COLO668 (cell line): ENCODE measurements around the gene IFT22.
"Not testable (repeated sequence)": the region's sequence is repeated elsewhere in the genome, so short reads cannot be mapped to it uniquely, and the experiment has no call there.

Experiments used
- DNase-seq: peaks from one replicate; lab custom pipeline; 2025; ENCODE audit not compliant: unreplicated experiment; lab: John Stamatoyannopoulos, UW

IFT22 gene

DNA sequence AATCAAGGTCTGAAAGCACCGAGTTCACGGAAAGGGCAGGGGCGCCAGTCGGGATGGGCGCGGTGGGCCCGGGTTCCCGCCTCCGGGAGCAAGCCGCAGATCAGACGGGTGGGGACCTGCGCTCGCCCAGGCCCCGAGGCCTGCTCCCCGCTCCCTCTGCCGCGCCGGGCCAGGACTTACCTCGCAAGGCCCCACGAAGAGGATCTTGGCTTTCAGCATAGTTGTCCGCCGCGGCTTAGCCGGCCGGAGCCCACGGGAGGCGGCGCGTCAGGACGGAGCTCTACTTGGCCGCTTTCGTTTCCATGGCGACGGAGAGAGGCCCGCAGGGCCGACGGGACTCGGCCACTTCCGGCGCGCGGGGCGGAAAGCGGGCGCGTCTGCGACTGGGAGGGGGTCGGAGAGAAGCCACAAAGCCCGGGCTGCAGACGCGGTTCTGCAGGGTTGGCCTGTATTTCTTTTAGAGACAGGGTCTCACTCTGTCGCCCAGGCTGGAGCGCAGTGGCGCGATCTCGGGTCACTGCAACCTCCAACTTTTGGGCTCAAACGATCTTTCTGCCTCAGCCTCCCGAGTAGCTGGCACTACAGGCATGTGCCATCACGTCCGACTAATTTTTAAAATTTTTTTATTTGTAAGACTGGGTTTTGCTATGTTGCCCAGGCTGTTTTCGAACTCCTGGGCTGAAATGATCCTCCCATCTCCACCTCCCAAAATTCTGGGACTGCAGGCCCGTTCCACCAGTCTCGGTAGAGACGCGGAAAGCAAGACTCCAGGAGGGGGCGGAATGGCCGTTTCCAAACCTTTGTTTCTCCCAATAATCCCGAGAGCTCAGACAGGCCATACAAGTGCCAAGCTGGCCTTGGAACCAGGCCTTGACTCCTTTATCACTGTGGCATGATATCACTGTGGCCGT is at the start of gene IFT22:
TSS of gene IFT22 (minus strand) at position 322 of the 911 bp plus-strand sequence. CDS start at position 219, 103 bp downstream.
- DNase-seq = peak; percentile 94

GRCh38 chr7:101370836-101371235 is 49.2 kb upstream of the IFT22 start:
- DNase-seq = no peak

DNA sequence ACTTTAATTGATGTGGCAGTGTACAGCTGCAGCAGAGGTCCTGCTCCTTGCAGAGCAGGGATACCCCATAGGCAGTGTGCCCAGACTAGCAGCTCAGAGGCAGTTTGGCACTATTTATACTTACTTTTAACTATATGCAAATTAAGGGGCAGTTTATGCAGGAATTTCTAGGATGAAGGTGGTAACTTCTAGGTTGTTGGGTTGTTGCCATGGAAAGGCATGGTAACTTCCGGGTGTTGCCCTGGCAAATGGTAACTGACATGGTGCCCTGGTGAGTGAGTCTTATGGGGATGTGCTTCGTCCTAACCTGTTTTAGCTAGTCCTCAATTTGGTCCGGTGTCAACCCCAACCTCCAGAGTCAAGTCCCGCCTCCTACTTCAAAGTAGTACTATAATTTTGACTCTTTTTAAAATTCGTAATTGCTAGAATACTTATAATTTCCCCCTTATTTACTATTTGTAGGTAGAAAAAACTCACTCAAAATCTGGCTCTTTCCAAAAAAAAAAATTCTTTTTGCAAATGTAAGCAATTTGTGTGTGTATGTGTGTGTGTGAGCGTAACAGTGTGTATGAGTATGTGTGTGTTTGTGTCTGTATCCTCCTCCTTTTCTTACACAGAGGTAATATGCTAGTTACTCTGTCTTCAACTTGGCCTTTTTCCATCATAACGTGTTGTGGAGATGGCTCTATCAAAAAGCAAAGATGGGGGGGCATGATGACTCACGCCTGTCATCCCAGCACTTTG is 47.0 kb upstream of the IFT22 start:
- DNase-seq = no peak

GRCh38 chr7:101367676-101368075 is 46.1 kb upstream of the IFT22 start:
- DNase-seq = no peak

DNA sequence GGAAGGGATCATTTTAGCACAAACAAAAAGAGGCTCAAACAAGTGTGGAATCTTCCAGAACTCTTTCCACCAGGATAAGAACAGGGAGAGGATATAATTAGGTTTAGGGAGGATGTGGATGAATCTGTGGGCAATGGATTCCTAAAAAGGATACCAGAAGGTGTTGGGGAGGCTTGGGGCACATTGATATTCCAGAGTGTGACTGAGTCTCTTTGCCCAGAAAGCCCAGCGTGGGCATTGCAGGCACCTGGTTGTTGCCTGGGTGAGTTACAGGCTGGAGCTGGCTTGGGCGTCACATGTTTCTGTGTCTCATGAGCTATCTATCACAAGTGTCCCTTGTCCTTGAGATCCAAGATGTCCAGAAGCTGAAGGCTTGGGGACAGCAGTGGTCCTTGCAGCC is 44.3 kb upstream of the IFT22 start:
- no peak for DNase-seq

DNA sequence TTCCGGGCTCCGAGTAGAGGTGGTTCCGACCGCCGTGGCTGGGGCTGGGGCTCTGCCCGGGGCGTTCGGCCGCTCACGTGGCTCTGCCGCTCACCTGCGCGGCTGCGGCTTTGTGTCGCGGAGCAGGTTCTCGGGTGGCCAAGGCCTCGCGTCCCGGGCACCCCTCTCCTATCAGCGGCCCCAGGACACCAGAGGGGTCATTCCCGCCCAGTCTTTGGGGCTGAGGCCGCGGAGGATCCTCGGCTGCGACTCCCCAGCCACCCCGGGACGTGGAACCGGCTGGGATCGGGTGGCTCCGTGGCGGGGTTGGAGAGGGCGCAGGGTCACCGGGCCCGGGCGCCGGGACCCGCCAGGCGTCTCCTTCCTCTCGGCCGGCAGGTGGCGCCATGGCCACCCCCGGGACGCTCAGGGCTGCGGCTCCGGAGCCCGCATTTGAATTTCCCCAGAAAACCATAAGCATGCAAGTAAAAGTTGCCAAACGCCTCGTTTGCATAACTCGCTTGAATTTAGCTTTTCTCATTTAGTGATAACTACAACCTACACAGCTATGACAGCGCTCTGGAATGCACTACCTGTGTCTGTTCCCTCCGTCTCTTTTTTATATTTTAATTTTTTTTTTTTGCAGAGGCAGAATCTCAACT is 42.2 kb upstream of the IFT22 start:
- DNase-seq = peak; percentile 64

DNA sequence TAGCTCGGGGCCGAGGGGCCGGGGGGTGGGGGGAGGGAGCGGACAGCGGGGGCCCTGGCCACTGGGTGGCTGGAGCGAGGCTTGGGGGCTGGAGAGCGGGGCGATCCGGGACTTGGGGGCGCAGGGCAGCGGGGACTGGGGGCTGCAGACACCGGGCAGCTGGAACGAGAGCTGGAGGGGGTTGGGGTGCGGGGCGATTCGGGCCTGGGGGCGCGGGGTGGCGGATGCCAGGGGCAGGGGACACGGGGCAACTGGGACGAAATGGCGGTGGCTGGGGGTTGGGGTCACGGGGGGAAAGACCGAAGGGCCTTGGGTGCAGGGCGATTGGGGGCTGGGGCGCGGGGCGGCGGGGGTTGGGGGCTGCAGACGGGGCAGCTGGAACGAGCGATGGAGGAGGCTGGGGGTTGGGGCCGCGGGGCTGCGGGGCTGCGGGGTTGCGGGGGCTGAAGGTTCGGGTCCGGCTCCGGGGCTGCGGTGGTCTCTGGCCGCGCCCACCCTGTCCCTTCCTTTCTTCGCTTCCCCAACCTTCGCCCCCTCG is 41.7 kb upstream of the IFT22 start:
- DNase-seq = no peak

DNA sequence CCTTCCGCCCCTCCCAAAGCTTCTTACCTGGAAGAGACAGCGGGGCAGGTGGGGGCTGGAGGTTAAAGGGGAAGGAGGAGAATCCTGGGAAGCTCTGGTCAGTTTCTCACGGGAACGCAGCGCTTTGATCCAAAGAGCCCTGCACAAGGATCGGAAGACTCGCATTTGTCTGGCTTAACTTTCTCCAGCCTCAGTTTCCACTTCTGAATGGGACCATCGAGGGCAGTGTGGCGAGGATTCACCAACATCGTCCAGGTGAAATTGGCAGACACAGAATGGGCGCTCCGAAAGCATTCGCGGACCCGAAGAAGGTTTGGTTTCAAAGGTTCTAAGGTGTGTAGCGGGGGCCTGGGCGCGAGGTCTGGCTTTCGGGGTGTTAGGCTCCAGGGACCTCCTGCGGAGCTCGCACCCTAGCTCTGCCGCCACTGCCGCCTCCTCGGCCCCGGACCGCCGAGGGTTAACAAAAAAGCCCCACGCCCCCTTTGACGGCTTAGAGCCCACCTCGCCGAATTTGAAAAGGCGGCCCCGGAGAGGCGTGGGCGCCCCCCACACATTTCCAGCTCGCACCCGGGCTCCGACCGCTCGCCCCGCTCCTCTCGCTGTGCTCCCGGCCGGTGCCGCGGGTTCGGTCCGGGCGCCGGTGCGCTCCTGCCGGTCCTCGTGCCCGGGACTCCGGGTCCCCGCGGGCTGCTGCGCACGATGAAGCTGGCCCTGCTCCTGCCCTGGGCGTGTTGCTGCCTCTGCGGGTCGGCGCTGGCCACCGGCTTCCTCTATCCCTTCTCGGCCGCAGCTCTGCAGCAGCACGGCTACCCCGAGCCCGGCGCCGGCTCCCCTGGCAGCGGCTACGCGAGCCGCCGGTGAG is 41.0 kb upstream of the IFT22 start, which contains the start of gene COL26A1:
TSS of gene COL26A1 (plus strand) at position 542 of the 862 bp plus-strand sequence. CDS start at position 700, 158 bp downstream.
- peak; percentile 22 for DNase-seq

- no peak for DNase-seq
Observed at GRCh38 chr7:101357433-101357832, 35.8 kb upstream of the IFT22 start.

DNA sequence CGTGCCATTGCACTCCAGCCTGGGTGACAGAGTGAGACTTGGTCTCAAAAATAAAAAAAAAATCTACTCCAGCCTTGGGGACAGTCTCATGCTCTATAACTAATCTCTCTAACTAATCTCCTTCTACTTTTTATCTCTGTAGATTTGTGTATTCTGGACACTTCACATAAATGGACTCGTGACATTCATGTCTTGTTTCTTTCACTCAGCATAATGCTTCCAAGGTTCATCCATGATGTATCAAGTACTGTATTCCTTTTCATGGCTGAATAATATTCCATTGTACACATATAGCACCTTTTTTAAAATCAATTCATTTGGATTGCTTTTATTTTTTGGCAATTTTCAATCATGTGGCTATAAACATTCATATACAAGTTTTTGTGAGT is 31.3 kb upstream of the IFT22 start:
- DNase-seq = no peak

DNA sequence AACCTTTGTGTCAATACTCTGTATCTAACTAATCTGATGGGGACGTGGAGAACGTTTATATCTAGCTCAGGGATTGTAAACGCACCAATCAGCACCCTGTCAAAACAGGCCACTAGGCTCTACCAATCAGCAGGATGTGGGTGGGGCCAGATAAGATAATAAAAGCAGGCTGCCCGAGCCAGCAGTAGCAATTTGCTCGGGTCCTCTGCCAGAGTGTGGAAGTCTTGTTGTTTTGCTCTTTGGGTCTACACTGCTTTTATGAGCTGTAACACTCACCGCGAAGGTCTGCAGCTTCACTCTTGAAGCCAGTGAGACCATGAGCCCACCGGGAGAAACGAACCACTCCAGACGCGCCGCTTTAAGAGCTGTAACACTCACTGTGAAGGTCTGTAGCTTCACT is 27.7 kb upstream of the IFT22 start:
- DNase-seq = not testable (repeated sequence)

DNA sequence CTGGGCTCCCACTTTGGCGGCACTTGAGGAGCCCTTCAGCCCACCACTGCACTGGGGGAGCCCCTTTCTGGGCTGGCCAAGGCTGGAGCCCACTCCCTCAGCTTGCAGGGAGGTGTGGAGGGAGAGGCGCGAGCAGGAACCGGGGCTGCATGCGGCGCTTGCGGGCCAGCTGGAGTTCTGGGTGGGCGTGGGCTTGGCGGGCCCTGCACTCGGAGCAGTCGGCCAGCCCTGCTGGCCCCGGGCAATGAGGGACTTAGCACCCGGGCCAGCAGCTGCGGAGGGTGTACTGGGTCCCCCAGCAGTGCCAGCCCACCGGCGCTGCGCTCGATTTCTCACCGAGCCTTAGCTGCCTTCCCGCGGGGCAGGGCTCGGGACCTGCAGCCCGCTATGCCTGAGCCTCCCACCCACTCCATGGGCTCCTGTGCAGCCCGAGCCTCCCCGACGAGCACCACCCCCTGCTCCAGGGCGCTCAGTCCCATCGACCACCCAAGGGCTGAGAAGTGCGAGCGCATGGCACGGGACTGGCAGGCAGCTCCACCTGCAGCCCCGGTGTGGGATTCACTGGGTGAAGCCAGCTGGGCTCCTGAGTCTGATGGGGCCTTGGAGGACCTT is 26.9 kb upstream of the IFT22 start:
- DNase-seq = not testable (repeated sequence)

- no peak for DNase-seq
Observed at GRCh38 chr7:101347477-101347876, 25.9 kb upstream of the IFT22 start.

GRCh38 chr7:101342892-101343291 is 21.3 kb upstream of the IFT22 start:
- DNase-seq = no peak

DNA sequence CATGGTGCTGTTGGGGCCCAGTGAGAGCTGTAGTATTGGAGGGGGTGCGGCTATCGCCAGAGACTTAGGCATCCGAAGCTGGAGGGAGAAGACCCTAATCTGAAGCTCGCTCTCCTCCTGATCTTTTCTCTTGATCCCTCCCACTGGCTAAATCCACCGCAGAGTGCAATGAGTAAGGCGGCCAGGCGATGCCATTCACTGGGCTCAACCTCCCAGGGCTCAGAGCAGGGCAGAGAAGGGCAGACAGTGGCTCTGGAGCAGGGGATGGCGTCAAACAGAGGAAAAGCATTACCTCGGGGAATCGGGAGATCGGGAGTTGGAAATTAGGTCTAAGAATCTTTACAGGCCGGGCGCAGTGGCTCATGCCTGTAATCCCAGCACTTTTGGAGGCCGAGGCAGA is 18.8 kb upstream of the IFT22 start:
- no peak for DNase-seq

DNA sequence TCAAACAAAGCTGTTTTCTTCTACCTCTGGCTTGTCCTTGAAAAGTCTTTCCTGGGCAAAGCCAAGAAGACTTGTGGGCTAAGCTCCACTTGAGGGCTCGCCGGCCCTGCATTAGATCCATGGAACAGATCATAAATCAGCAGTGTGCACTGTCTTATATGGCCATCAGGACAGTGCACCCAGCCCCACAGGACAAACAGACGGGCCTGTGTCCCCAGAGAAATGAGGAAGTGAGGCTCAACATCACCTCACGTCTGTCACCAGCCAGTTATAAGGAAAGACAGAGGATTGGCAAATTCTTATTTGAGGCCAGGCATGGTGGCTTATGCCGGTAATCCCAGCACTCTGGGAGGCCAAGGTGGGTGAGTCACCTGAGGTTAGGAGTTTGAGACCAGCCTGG is 12.3 kb upstream of the IFT22 start:
- DNase-seq = no peak

- no peak for DNase-seq
Observed at GRCh38 chr7:101332026-101332425, 10.4 kb upstream of the IFT22 start.

DNA sequence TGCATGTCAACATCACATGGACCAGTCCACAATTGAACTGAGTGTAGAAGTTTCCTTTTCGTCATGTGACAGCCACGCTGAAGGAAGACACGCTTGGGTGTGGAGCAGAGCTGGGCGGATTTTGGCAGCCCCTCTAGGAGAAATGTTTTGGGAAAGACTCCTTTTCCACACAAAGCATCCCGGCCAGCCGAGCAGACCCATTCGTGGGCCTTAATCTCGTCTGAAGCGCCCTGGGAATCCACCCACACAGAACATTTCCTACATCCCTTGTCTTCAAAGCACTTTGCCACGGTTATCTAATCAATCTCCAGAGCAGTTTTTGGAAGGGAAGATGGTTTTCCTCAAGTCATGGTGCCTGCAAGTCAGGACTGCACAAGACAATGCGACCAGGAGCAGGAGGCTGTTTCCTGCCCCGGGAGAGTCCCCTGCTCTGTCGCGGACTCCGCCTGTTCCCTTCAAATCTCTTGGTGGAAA is 8.4 kb upstream of the IFT22 start:
- no peak for DNase-seq

GRCh38 chr7:101328159-101328558 is 6.5 kb upstream of the IFT22 start:
- DNase-seq = no peak

DNA sequence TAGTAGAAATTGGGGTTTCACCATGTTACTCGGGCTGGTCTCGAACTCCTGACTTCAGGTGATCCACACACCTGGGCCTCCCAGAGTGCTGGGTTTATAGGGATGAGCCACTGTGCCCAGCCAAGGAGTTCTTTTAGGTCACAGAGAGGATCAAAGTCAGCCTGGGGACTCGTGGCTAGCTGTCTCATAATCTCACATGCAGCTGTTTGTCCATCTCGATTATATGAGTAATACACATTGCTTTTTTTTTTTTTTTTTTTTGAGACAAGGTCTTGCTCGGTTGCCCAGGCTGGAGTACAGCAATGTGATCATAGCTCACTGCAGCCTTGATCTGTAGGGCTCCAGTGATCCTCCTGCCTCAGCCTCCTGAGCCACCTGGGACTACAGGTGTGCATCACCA is 2.2 kb downstream of the IFT22 start:
- no peak for DNase-seq
